Measurements from ENCODE around the gene GNAS.

DNA sequence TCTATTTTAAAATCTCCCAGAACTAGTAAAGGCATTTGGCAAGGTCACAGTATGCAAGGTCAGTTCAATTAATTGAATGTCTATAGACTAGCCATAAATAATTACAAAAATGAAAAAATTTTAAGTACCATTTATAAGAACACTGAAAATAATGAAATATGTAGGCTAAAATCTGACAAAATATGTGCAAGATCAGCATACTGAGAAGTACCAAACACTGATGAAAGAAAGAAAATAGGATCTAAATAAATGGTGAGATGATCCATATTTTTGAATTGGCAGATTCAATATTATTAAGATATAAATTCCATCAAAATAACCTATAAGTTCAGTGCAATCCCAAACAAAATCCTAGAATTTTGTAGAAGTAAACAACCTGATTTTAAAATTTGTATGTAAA, 100.5 kb downstream of the GNAS start:
- TF ChIP-seq, protein P1, sequence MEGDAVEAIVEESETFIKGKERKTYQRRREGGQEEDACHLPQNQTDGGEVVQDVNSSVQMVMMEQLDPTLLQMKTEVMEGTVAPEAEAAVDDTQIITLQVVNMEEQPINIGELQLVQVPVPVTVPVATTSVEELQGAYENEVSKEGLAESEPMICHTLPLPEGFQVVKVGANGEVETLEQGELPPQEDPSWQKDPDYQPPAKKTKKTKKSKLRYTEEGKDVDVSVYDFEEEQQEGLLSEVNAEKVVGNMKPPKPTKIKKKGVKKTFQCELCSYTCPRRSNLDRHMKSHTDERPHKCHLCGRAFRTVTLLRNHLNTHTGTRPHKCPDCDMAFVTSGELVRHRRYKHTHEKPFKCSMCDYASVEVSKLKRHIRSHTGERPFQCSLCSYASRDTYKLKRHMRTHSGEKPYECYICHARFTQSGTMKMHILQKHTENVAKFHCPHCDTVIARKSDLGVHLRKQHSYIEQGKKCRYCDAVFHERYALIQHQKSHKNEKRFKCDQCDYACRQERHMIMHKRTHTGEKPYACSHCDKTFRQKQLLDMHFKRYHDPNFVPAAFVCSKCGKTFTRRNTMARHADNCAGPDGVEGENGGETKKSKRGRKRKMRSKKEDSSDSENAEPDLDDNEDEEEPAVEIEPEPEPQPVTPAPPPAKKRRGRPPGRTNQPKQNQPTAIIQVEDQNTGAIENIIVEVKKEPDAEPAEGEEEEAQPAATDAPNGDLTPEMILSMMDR (IDR thresholded peaks at IDR 0.05; ENCODE audit: low read depth, low read length, poor library complexity, severe bottlenecking): no peak
- no peak for TF ChIP-seq EZH2phosphoT487 (IDR thresholded peaks at IDR 0.05; ENCODE audit: borderline replicate concordance, low read length)

Data from DOHH2 (cell line).